Suppressor macrophage treated with lipopolysaccharide for 1 hour (primary cell): Measurements from ENCODE around the gene DUOX1.
"Not testable (repeated sequence)": the region's sequence is repeated elsewhere in the genome, so short reads cannot be mapped to it uniquely, and the experiment has no call there.

Experiments used
- DNase-seq, 3 donors: peaks; one replicate each; pipeline ENCODE4 v3.0.0-alpha.2; 2020 to 2022

DUOX1 gene

GRCh38 chr15:45121706-45122417 is 7.9 kb upstream of the DUOX1 start:
- peak; percentile 88 to 93 (median 89) for DNase-seq

- no peak for DNase-seq
These were observed 7.1 kb upstream of the DUOX1 start for GRCh38 chr15:45122719-45123118.

DNA sequence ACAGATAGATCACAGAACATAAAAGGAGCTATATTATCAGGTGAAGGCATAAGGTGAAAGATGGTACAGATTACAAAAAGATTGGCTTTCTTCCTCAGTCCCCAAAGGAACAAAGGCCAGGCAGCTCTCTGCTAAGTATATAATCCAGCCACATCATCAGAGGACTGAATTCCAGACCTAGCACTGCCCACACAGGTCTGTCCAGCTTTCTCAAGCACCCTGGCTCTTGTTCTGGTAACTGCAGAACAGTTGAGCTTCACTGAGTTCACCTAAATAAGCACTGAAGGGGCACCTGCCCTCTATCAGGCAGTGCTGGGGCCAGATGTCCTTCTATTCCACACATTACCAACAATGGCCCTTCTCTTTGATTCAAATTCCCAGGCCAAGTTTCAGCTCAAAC is 6.4 kb upstream of the DUOX1 start:
- no peak for DNase-seq

DNA sequence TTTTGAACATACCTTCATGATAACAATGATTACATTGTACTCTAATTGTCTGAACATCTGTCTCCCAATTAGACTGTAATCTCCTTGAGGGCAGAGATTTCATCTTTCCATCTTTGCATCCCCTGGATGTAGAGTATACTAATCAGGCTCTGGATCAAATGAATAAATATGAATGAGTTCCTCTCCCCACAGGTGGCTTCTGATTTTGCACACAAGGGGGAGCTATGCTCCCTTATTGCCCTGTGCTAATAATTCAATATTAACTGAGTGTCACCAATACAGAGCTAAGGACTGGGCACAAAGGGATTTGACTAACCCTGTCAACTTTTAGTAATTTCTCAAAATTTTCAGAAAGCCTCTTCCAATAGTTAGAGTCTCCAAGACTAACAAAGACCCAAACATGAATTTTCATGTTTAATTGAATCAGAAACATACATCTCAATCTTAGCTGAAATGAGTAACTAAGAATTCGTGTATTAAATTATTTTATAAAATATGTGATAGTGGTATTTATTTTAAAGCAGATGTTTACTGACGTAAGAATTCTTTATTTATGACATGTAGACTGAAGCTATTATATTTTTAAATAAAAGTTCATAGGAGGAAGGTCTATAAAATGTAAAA is 3.1 kb upstream of the DUOX1 start:
- DNase-seq, result peak; percentile 59 to 69 (median 66)

DNA sequence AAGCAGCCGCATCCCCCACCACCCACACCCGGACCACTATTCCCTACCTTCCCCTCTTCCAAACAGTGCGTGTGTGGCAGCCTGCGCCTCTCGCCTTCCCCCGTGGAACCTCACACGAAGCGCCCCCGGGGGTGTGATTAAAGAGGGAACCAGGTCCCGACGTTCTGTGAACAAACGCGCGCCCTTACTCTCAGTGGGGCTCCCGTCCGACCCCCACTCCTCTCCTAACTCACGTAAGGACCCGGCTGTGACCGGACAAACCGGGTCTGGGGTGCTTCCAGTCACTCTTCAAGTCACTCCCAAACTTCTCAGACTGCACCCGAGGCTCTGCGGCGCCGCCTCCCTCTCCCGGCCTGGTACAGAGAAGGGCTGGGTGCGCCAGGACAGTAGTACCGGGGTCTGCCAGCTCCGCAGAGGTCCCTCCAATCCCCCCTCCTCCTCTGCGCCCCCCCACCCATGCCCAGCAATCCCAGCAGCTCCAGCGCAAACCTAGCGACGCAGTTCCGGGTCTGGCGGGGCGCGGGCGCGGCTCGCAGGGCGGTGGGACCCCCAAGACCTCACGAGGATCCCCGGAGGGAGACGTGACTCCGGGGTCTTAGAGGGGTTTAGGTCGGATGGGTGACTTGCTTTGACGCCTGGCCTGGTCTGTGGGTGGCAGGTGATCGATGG is 689 bp upstream of the DUOX1 start:
- DNase-seq, result no peak

DNA sequence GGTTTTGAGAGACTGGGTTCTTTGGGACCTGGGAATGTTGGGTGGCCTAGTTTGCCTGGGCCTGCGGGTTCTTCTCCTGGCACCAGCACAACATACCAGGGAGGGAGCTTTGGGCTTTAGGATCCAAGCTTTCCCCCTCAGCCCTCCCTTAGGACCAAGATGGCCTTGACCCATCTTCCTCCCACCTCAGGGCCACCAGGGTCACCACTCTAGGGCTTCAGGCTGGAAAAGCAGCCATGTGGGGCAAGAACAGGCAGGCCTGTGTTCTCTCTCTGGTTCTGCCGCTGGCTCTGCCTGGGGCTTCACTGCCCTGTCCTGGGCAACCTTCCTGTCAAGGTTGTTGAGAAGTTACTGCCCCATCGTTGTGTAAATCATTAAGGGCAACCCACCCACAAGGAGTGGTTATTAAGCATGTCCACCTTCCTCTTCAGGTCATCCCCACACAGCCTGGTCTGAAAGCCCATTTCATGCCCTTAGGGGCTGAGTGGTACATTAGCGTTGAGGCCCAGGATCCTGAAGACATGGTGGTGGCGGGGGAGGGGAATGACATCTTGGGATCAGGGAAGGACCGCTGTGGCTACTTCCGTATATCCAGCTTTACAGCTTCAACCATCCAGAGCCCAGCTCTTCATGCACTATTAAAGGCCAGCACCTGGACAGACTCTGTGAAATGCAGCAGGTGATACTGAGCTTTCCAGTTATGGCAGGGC is 652 bp downstream of the DUOX1 start:
- no peak for DNase-seq

DNA sequence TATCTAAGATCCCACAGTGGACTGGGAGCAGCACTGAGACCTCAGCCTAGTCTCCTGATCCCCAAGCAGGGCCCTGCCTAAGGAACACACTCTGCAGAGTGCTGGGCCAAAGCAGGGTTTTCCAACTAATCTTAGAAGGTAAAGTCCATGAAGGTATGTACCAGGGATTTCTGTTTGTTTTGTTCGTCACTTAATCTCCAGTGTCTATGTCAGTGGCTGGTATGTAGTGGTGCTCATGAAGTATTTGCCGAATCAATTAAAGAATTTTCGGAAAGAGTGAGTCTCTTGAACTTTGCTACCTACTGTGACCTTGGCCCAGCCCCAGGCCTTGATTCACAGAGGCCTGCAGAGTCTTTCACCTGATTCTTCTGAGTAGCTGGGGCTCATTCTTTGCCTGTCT is 1.7 kb downstream of the DUOX1 start:
- DNase-seq, result no peak

GRCh38 chr15:45132844-45133560 is 3.2 kb downstream of the DUOX1 start:
- DNase-seq, result no peak

GRCh38 chr15:45133561-45133920 is 3.7 kb downstream of the DUOX1 start:
- DNase-seq, result no peak

GRCh38 chr15:45134046-45134445 is 4.3 kb downstream of the DUOX1 start:
- DNase-seq, result no peak

DNA sequence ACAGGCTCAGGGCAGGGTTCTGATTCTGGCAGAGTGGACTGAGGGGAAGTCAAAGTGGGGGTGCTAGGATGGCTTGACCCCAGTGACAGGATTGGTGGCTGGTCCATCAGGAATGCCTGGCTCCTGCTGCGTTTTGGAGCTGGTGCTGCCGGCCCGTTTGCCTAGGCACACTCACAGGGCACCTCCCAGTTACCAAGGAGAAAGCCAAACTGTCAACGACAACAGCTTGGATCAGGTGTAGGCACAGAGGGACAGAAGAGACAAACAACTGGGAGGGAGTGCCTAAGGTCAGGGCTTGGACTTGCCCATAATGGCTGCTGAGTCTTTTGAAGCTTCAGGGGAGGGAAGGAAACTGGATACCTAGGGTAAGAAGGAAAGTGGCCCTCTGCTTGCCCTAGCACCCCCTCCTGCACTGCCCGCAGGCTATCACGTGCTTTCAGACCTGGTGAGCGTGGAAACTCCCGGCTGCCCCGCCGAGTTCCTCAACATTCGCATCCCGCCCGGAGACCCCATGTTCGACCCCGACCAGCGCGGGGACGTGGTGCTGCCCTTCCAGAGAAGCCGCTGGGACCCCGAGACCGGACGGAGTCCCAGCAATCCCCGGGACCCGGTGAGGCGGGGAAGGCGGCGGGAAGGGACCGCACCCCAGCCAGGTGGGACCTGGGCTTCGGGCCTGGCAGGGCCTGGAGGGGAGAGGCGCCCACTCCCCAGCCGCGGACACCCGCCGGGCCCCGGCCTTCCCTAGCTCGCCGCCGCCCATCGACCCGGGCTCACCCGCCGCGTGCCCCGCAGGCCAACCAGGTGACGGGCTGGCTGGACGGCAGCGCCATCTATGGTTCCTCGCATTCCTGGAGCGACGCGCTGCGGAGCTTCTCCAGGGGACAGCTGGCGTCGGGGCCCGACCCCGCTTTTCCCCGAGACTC is 5.1 kb downstream of the DUOX1 start:
- DNase-seq, result peak in 1 of 3 donors; percentile 46

DNA sequence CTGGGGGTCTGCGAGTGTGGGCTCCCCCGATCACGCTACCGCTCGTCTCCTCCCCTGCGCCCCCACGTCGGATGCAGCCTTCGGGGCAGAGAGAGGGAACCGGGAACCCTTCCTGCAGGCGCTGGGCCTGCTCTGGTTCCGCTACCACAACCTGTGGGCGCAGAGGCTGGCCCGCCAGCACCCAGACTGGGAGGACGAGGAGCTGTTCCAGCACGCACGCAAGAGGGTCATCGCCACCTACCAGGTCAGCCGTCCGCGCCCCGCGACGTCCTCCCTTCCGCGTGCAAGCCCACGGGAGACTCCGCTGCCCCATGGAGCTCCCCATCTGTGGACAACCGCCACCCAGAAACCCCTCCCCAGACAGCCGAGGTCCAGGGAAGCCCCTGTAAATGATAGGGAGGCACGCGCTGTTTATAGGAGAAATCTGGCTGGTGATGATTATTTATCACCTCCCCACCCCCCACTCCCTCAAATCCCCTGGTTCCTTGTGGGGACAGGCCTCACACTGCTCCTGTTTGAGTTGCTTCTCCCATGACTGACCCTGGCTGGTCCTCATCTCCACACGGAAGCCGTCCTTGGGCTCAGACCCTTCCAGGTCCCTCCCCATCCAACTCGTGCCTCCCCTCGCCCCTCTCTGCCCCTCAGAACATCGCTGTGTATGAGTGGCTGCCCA is 6.0 kb downstream of the DUOX1 start:
- DNase-seq, result not testable (repeated sequence)

- DNase-seq, result no peak
These were observed 6.6 kb downstream of the DUOX1 start for GRCh38 chr15:45136378-45136764.

DNA sequence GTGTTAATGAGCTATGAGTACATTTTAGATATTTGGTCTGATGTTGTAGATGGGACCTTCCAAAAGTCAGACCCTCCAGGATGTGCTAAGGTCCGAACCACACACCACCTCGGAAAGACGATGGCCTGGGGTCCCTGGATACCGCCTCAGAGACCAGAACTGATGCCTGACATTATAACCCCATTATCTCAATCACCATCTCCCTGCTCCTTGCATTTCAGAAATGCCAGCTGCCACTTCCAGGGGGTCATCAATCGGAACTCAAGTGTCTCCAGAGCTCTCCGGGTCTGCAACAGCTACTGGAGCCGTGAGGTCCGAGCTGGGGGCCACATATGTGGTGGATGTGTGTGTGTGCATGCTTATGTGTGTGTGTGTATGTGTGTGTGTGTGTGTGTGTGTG is 7.9 kb downstream of the DUOX1 start:
- DNase-seq, result no peak

DNA sequence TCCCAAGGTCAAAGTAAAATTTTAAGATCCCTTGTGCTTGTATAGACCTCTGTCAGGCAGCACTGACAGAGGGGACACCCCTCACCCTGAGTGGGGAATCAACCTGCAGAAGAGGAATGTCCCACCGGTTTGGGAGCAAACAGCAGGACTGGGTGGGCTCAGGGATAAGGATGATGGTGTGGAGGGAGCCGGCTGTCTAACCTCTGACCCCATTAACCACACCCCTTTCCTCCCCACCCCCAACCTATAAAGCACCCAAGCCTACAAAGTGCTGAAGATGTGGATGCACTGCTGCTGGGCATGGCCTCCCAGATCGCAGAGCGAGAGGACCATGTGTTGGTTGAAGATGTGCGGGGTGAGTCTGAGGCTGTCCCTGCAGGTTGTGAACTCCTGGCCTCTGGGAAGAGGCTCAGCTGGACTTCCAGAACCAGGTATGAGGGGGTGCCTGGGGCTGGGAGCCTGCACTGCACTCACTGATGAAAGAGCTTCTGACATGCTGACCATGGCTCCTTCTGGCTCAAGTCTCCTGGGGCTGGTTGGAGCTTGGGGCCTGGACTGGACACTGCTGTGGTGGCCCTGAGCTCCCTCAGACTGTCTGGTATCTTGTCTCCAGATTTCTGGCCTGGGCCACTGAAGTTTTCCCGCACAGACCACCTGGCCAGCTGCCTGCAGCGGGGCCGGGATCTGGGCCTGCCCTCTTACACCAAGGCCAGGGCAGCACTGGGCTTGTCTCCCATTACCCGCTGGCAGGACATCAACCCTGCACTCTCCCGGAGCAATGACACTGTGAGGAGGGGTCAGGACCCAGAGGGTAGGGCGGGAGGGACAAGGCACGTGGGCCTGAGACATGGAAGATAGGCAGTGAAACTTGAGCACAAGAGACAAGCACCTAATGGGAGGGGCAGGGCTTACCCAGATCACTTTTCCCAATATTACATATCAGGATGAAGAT is 9.3 kb downstream of the DUOX1 start:
- DNase-seq, result no peak

GRCh38 chr15:45139770-45140169 is 10.0 kb downstream of the DUOX1 start:
- no peak for DNase-seq

- DNase-seq, result no peak
These were observed 10.9 kb downstream of the DUOX1 start for GRCh38 chr15:45140557-45141250.

DNA sequence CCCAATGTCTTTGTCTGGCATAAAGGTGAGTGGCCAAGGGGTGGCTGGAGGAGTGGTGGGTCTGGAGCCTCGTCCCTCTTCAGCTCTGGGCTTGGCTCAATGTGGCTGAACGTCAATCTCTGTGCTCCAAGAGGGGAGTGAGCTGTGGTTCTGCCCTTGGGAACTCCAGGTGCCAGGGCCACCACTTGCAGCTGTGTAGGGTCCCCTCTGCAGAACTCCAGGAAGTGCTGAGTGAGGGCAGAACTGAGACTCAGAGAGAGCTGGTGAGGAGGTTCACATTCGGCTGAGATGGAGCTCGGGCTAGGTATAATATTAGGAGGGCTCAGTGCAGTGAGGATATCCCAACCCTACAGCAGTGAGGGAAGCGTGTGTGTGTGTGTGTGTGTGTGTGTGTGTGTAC is 11.6 kb downstream of the DUOX1 start:
- no peak for DNase-seq

DNA sequence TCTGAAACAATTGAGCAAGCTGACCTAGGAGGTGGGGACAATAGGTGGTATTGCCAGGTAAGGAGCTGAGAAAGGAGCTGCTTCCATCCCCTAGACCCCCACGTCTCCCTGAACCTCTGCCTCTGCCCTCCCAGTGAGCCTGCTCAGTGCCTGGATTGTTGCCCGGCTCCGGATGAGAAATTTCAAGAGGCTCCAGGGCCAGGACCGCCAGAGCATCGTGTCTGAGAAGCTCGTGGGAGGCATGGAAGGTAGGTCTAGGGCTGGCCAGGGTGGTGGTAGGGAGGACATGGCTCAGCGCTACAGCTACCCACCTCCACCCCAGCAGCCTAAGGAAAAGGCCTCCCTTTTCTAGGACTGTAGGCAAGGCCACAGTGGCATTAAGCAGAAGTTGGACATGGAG is 13.3 kb downstream of the DUOX1 start:
- DNase-seq, result no peak
